Measurements from ENCODE around the gene YOD1. TPM values are rescaled to one million over a fixed set of nuclear protein-coding genes. Genes with fewer than 3 reads are reported as not detected.

The YOD1 gene
- total and polyA plus RNA-seq, 2 of the 4 experiments (the other 2 are of a cell fraction): 1.8 to 5.4 TPM

DNA sequence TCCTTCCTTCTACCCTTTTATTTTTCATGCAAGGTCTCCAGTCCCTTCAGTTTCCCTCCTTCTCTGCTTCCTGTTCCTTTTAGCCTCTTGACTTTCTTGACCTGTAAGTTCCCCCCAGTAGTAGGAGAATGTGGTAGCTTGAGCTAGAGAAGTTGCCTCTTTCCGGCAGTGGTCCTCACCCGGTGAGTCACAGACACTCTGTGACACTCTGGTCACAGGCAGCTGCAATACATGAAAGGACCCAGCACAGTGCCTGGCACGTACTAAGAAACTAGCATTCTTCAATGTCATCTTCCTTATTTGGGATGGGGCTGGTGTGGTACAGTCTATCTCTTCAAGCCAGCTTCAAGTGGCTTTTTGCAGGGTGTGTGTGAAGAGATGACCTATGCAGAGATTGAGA, 18.1 kb upstream of the YOD1 start:
- WGBS, 2 experiments (ENCODE audit: extremely low coverage in 2 of 2, insufficient read length in 1 of 2): 80% methylated on average over 2 of the region's 3 CpGs; no CpG with 5 or more reads in 1 of the 2 experiments
- Histone ChIP-seq H4K8ac (ENCODE audit: low read depth in 2 of 2, low read length in 2 of 2) (no peak overlapping the region), H3K36me3 (ENCODE audit: control insufficient read depth, insufficient read depth, low read length) (no peaks in the 10 kb centered on the region), H4K20me1 (ENCODE audit: insufficient read depth, low read length) (no peaks in the 10 kb centered on the region), H3K18ac (ENCODE audit: low read depth, low read length) (no peak overlapping the region), H2AK9ac (replicated peaks; ENCODE audit: low read depth, low read length, poor library complexity) (no peak overlapping the region), H3K27me3 (ENCODE audit: control insufficient read depth, insufficient read depth, low read length) (no peaks in the 10 kb centered on the region), H3K23ac (ENCODE audit: low read depth, low read length) (no peak overlapping the region), H3K56ac (ENCODE audit: extremely low read depth, insufficient read depth, low read length) (no peak overlapping the region), H2BK20ac (ENCODE audit: low read depth, low read length) (no peak overlapping the region), H3K27ac (ENCODE audit: insufficient read depth, low read length) (no peak overlapping the region), H3K9me3 (ENCODE audit: control insufficient read depth, insufficient read depth, low read length) (no peaks in the 10 kb centered on the region), H2AK5ac (ENCODE audit: low read depth, low read length) (no peak overlapping the region), H2BK5ac (ENCODE audit: low read depth, low read length, poor library complexity, severe bottlenecking) (no peak overlapping the region), H4K91ac (ENCODE audit: insufficient read depth, low read depth, low read length) (no peak overlapping the region), H2BK120ac (ENCODE audit: low read depth, low read length) (no peak overlapping the region), H3K14ac (replicated peaks; ENCODE audit: low read depth, low read length) (no peak overlapping the region), H3K4ac (ENCODE audit: low read depth, low read length) (no peak overlapping the region), H3K4me3 (ENCODE audit: insufficient read depth, low read depth, low read length) (no peak overlapping the region), H3K4me1 (ENCODE audit: control insufficient read depth, insufficient read depth, low read length) (no peaks in the 10 kb centered on the region), H3K9ac (ENCODE audit: low read depth, low read length) (no peak overlapping the region), H3K9me1 (ENCODE audit: insufficient read depth, low read length) (no peaks in the 10 kb centered on the region; the same call in 1 of the 2 replicates), H2BK15ac (ENCODE audit: low read depth, low read length) (no peak overlapping the region), H4K5ac (ENCODE audit: low read depth, low read length) (no peak overlapping the region), H3K79me1 (ENCODE audit: low read depth in 1 of 2, low read length in 2 of 2) (no peaks in the 10 kb centered on the region), H2AFZ (replicated peaks; ENCODE audit: low read length, poor library complexity) (no peak overlapping the region), H3K4me2 (ENCODE audit: low read depth, low read length) (no peak overlapping the region)
- DNase-seq: no peak
- dilution Hi-C loops (cut with HindIII; ENCODE audit: low sequenced_read_pairs, unreplicated experiment) (no loop called here), in situ Hi-C loops (cut with MboI; ENCODE audit: low sequenced_read_pairs) (no loop called here), intact Hi-C loops (cut with micrococcal nuclease) (no loop called here)
- no peak for ATAC-seq (ENCODE audit: low read depth)
- ChIA-PET CTCF (no interaction called here), POLR2A (ENCODE audit: unreplicated experiment) (no interaction called here)
- TF ChIP-seq RFX5 (IDR thresholded peaks at IDR 0.05; ENCODE audit: low read depth, low read length) (no peak), BHLHE40 (IDR thresholded peaks at IDR 0.05; ENCODE audit: low read depth, low read length) (no peak), POLR2A (IDR thresholded peaks at IDR 0.05; ENCODE audit: low read depth, low read length) (no peak), RAD21 (IDR thresholded peaks at IDR 0.05; ENCODE audit: low read length) (no peak), CHD1 (IDR thresholded peaks at IDR 0.05; ENCODE audit: low read depth, low read length) (no peak), CEBPB (IDR thresholded peaks at IDR 0.05; ENCODE audit: low read depth, low read length) (no peak), MAZ (IDR thresholded peaks at IDR 0.05; ENCODE audit: borderline replicate concordance, low read depth, low read length) (no peak), SMC3 (IDR thresholded peaks at IDR 0.05; ENCODE audit: low read depth, low read length) (no peak), MAFK (IDR thresholded peaks at IDR 0.05; ENCODE audit: low read depth, low read length) (no peak), RCOR1 (IDR thresholded peaks at IDR 0.05; ENCODE audit: insufficient replicate concordance, low read length) (no peak), FOS (IDR thresholded peaks at IDR 0.05; ENCODE audit: low read depth, low read length) (no peak), NFE2L2 (IDR thresholded peaks at IDR 0.05; ENCODE audit: low read depth, low read length) (no peak), MXI1 (IDR thresholded peaks at IDR 0.05; ENCODE audit: borderline replicate concordance, low read depth, low read length) (no peak)
- TF ChIP-seq, protein P1, sequence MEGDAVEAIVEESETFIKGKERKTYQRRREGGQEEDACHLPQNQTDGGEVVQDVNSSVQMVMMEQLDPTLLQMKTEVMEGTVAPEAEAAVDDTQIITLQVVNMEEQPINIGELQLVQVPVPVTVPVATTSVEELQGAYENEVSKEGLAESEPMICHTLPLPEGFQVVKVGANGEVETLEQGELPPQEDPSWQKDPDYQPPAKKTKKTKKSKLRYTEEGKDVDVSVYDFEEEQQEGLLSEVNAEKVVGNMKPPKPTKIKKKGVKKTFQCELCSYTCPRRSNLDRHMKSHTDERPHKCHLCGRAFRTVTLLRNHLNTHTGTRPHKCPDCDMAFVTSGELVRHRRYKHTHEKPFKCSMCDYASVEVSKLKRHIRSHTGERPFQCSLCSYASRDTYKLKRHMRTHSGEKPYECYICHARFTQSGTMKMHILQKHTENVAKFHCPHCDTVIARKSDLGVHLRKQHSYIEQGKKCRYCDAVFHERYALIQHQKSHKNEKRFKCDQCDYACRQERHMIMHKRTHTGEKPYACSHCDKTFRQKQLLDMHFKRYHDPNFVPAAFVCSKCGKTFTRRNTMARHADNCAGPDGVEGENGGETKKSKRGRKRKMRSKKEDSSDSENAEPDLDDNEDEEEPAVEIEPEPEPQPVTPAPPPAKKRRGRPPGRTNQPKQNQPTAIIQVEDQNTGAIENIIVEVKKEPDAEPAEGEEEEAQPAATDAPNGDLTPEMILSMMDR (conservative IDR thresholded peaks at IDR 0.05; ENCODE audit: low read depth, low read length): no peak
- TF ChIP-seq, protein P2, sequence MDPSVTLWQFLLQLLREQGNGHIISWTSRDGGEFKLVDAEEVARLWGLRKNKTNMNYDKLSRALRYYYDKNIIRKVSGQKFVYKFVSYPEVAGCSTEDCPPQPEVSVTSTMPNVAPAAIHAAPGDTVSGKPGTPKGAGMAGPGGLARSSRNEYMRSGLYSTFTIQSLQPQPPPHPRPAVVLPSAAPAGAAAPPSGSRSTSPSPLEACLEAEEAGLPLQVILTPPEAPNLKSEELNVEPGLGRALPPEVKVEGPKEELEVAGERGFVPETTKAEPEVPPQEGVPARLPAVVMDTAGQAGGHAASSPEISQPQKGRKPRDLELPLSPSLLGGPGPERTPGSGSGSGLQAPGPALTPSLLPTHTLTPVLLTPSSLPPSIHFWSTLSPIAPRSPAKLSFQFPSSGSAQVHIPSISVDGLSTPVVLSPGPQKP (IDR thresholded peaks at IDR 0.05; ENCODE audit: borderline replicate concordance, low read depth, low read length): no peak
- BruUV-seq (replicated peaks): no TSS peak

Measured in IMR-90 (cell line).